Measurements from ENCODE around the gene TUBB2A. TPM values are rescaled to one million over a fixed set of nuclear protein-coding genes. Genes with fewer than 3 reads are reported as not detected.
"Not testable (repeated sequence)": the region's sequence is repeated elsewhere in the genome, so short reads cannot be mapped to it uniquely, and the experiment has no call there.

The TUBB2A gene
- polyA plus RNA-seq, 3 donors = 41.8 to 75.9 (median 61.2) TPM

- no peak for DNase-seq (ENCODE audit: extremely low read depth in 1 of 11, low read depth in 9 of 11, low spot score in 4 of 11)
Measured at GRCh38 chr6:3190779-3191178, 33.4 kb upstream of the TUBB2A start.

GRCh38 chr6:3190056-3190455 is 32.7 kb upstream of the TUBB2A start:
- DNase-seq (ENCODE audit: extremely low read depth in 1 of 11, low read depth in 9 of 11, low spot score in 4 of 11) = no peak

GRCh38 chr6:3189192-3189591 is 31.8 kb upstream of the TUBB2A start:
- not testable (repeated sequence) for DNase-seq (ENCODE audit: extremely low read depth in 1 of 11, low read depth in 9 of 11, low spot score in 4 of 11)

- DNase-seq (ENCODE audit: extremely low read depth in 1 of 11, low read depth in 9 of 11, low spot score in 4 of 11) = no peak
Measured at GRCh38 chr6:3188262-3188661, 30.9 kb upstream of the TUBB2A start.

GRCh38 chr6:3186974-3187382 is 29.6 kb upstream of the TUBB2A start:
- DNase-seq (ENCODE audit: extremely low read depth in 1 of 11, low read depth in 9 of 11, low spot score in 4 of 11) = no peak

- no peak for DNase-seq (ENCODE audit: extremely low read depth in 1 of 11, low read depth in 9 of 11, low spot score in 4 of 11)
Measured at GRCh38 chr6:3183066-3183465, 25.7 kb upstream of the TUBB2A start.

- no peak for DNase-seq (ENCODE audit: extremely low read depth in 1 of 11, low read depth in 9 of 11, low spot score in 4 of 11)
Measured at GRCh38 chr6:3181105-3181504, 23.8 kb upstream of the TUBB2A start.

GRCh38 chr6:3179945-3180344 is 22.6 kb upstream of the TUBB2A start:
- not testable (repeated sequence) for DNase-seq (ENCODE audit: extremely low read depth in 1 of 11, low read depth in 9 of 11, low spot score in 4 of 11)

GRCh38 chr6:3178666-3179065 is 21.3 kb upstream of the TUBB2A start:
- not testable (repeated sequence) for DNase-seq (ENCODE audit: extremely low read depth in 1 of 11, low read depth in 9 of 11, low spot score in 4 of 11)

- no peak for DNase-seq (ENCODE audit: extremely low read depth in 1 of 11, low read depth in 9 of 11, low spot score in 4 of 11)
Measured at GRCh38 chr6:3176562-3177355, 19.4 kb upstream of the TUBB2A start.

GRCh38 chr6:3175715-3176402 is 18.5 kb upstream of the TUBB2A start:
- no peak for DNase-seq (ENCODE audit: extremely low read depth in 1 of 11, low read depth in 9 of 11, low spot score in 4 of 11)

- not testable (repeated sequence) for DNase-seq (ENCODE audit: extremely low read depth in 1 of 11, low read depth in 9 of 11, low spot score in 4 of 11)
Measured at GRCh38 chr6:3173636-3174089, 16.3 kb upstream of the TUBB2A start.

GRCh38 chr6:3172789-3173188 is 15.4 kb upstream of the TUBB2A start:
- DNase-seq (ENCODE audit: extremely low read depth in 1 of 11, low read depth in 9 of 11, low spot score in 4 of 11) = not testable (repeated sequence)

- not testable (repeated sequence) for DNase-seq (ENCODE audit: extremely low read depth in 1 of 11, low read depth in 9 of 11, low spot score in 4 of 11)
Measured at GRCh38 chr6:3171313-3172175, 14.2 kb upstream of the TUBB2A start.

GRCh38 chr6:3170676-3171075 is 13.3 kb upstream of the TUBB2A start:
- not testable (repeated sequence) for DNase-seq (ENCODE audit: extremely low read depth in 1 of 11, low read depth in 9 of 11, low spot score in 4 of 11)

GRCh38 chr6:3168046-3168445 is 10.7 kb upstream of the TUBB2A start:
- DNase-seq (ENCODE audit: extremely low read depth in 1 of 11, low read depth in 9 of 11, low spot score in 4 of 11) = not testable (repeated sequence)

GRCh38 chr6:3166535-3167225 is 9.3 kb upstream of the TUBB2A start:
- not testable (repeated sequence) for DNase-seq (ENCODE audit: extremely low read depth in 1 of 11, low read depth in 9 of 11, low spot score in 4 of 11)

- DNase-seq (ENCODE audit: extremely low read depth in 1 of 11, low read depth in 9 of 11, low spot score in 4 of 11) = no peak
Measured at GRCh38 chr6:3165631-3166534, 8.5 kb upstream of the TUBB2A start.
